ENCODE data around the gene MAP1B. TPM values are rescaled to one million over a fixed set of nuclear protein-coding genes. Genes with fewer than 3 reads are reported as not detected.

Gene MAP1B
- total and polyA plus RNA-seq, 9 of the 15 experiments (the other 6 are each of a cell fraction or from before 2014, with no cell fraction given): 5.2 to 66.1 (median 17.3) TPM

DNA sequence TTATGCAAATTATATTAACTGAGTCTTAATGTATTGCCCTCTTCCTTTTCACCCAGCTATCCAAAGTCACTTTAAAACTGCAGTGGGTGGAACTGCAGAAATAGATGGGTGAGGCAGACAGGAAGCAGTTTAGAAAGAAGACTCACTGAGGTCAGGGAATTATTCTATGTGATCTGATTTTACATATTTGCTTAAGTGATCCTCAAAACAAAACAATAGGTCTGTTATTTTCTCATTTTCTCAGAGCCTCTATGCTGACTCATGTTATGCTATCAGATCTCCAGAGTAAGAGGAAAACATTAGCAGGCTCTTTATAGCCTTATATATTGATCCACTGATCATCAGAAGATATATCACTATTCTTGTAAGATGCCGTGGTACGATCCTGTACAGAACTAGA lies 149.3 kb downstream of the MAP1B start (continued):
- TF ChIP-seq, protein P1, sequence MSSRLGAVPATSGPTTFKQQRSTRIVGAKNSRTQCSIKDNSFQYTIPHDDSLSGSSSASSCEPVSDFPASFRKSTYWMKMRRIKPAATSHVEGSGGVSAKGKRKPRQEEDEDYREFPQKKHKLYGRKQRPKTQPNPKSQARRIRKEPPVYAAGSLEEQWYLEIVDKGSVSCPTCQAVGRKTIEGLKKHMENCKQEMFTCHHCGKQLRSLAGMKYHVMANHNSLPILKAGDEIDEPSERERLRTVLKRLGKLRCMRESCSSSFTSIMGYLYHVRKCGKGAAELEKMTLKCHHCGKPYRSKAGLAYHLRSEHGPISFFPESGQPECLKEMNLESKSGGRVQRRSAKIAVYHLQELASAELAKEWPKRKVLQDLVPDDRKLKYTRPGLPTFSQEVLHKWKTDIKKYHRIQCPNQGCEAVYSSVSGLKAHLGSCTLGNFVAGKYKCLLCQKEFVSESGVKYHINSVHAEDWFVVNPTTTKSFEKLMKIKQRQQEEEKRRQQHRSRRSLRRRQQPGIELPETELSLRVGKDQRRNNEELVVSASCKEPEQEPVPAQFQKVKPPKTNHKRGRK (tag; IDR thresholded peaks at IDR 0.05): no peak
- TF ChIP-seq TCF7L2 (IDR thresholded peaks at IDR 0.05; ENCODE audit: low read depth, low read length) (no peak), SMARCE1 (IDR thresholded peaks at IDR 0.05) (peak; percentile 22; the same call in 1 of the 2 replicates), TARDBP (IDR thresholded peaks at IDR 0.05) (no peak)

Small RNA genes within 50 kb of the gene (microRNA-seq; reads per million reads assigned to microRNA genes)
- 0.82 reads per million for gene MIR4803 (ENCODE audit: borderline microRNAs expressed)

Small RNA genes within 50 kb of the gene (small RNA-seq; reads per million reads assigned to genes)
- gene MIR4803: 0.26 reads per million

Other genes starting within 250 kb of the MAP1B start
- gene MRPS27, start 212.8 kb downstream of the MAP1B start, total RNA-seq (2014; rRNA removed): 79.2 and 90.9 TPM in 2 replicates
- 127 and 130 TPM in 2 replicates for gene MRPS27, start 212.8 kb downstream of the MAP1B start, total RNA-seq (2014; rRNA removed; fragmentation: Illumina TruSeq; extraction: Trizol)
- gene MRPS27, start 212.8 kb downstream of the MAP1B start, total RNA-seq (2015; rRNA removed; fragmentation: Illumina TruSeq; extraction: Trizol): 104 and 105 TPM in 2 replicates
- 96.7 and 97.6 TPM in 2 replicates for gene MRPS27, start 212.8 kb downstream of the MAP1B start, total RNA-seq (2021)
- 118 and 144 TPM in 2 replicates for gene MRPS27, start 212.8 kb downstream of the MAP1B start, polyA plus RNA-seq (2011; rRNA removed)
- gene MRPS27, start 212.8 kb downstream of the MAP1B start, polyA plus RNA-seq (2014; fragmentation: Illumina TruSeq; extraction: Trizol): 111 and 125 TPM in 2 replicates
- 100 to 1,000 TPM; 106 to 122 TPM for gene MRPS27, start 212.8 kb downstream of the MAP1B start, polyA plus RNA-seq (2014; fragmentation: Nextera tagmentation; extraction: Ambion mirVana)
- 73.6 and 79.9 TPM in 2 replicates for gene MRPS27, start 212.8 kb downstream of the MAP1B start, polyA plus RNA-seq (2014; rRNA removed)
- 12.5 and 14.6 TPM in 2 replicates for gene PTCD2, start 212.9 kb downstream of the MAP1B start, total RNA-seq (2014; rRNA removed)
- gene PTCD2, start 212.9 kb downstream of the MAP1B start, total RNA-seq (2014; rRNA removed; fragmentation: Illumina TruSeq; extraction: Trizol): 18.3 and 19.4 TPM in 2 replicates
- gene PTCD2, start 212.9 kb downstream of the MAP1B start, total RNA-seq (2015; rRNA removed; fragmentation: Illumina TruSeq; extraction: Trizol): 11.9 and 12.6 TPM in 2 replicates
- gene PTCD2, start 212.9 kb downstream of the MAP1B start, total RNA-seq (2021): 18.7 and 20.6 TPM in 2 replicates
- 24.7 and 28.5 TPM in 2 replicates for gene PTCD2, start 212.9 kb downstream of the MAP1B start, polyA plus RNA-seq (2011; rRNA removed)
- gene PTCD2, start 212.9 kb downstream of the MAP1B start, polyA plus RNA-seq (2014; fragmentation: Illumina TruSeq; extraction: Trizol): 13.6 and 14.6 TPM in 2 replicates
- gene PTCD2, start 212.9 kb downstream of the MAP1B start, polyA plus RNA-seq (2014; fragmentation: Nextera tagmentation; extraction: Ambion mirVana): 10 to 100 TPM; 18.6 to 19.6 TPM
- 14.1 and 18.8 TPM in 2 replicates for gene PTCD2, start 212.9 kb downstream of the MAP1B start, polyA plus RNA-seq (2014; rRNA removed)

Data from K562 (cell line).